GM23338 (cell line): ENCODE measurements around the gene CYB5R3. TPM values are rescaled to one million over a fixed set of nuclear protein-coding genes. Genes with fewer than 3 reads are reported as not detected.
A peak's percentile ranks its signal among the peaks of the same experiment; 100 is the strongest.

Experiments
- ATAC-seq: fragments of 200-7000 bp; cut with Tn5 transposase; 3 replicates; pipeline ENCODE4 v1.9.1; 2020
- DNase-seq: peaks from one replicate; pipeline ENCODE4 v3.0.0-alpha.2; 2015; ENCODE audit warnings: low spot score
- H2AFZ ChIP-seq: fragments of 200-600 bp; sonication (generic); 2 replicates; pipeline ENCODE4 v1.8.0; 2016; ENCODE audit warnings: antibody characterized with exemption, mild to moderate bottlenecking, moderate library complexity
- H3F3A ChIP-seq: fragments of 200-600 bp; sonication (generic); replicated peaks from 2 replicates; pipeline ENCODE4 v1.8.0; 2017; ENCODE audit warnings: antibody characterized with exemption, mixed run types, low read depth
- H3K27ac ChIP-seq: fragments of 200-600 bp; sonication (generic); 2 replicates; pipeline ENCODE4 v1.6.1; 2016; ENCODE audit warnings: low read depth
- H3K27me3 ChIP-seq: fragments of 200-600 bp; sonication (generic); 2 replicates; pipeline ENCODE4 v1.8.0; 2016; ENCODE audit warnings: mild to moderate bottlenecking, mixed run types, moderate library complexity; ENCODE audit not compliant: insufficient read depth
- H3K36me3 ChIP-seq: fragments of 200-600 bp; sonication (generic); 2 replicates; pipeline ENCODE4 v1.8.0; 2016; ENCODE audit warnings: mild to moderate bottlenecking; ENCODE audit not compliant: insufficient read depth
- H3K4me1 ChIP-seq: fragments of 200-600 bp; sonication (generic); 2 replicates; pipeline ENCODE4 v1.8.0; 2016; ENCODE audit warnings: mild to moderate bottlenecking, moderate library complexity; ENCODE audit not compliant: insufficient read depth
- H3K4me2 ChIP-seq: fragments of 200-600 bp; sonication (generic); 2 replicates; pipeline ENCODE4 v1.7.1; 2017; ENCODE audit warnings: mixed run types
- H3K4me3 ChIP-seq: fragments of 200-600 bp; sonication (generic); 2 replicates; pipeline ENCODE4 v1.6.1; 2016; ENCODE audit warnings: mixed run types
- H3K79me2 ChIP-seq: fragments of 200-600 bp; sonication (generic); replicated peaks from 2 replicates; pipeline ENCODE4 v1.8.0; 2017; ENCODE audit warnings: mild to moderate bottlenecking; ENCODE audit not compliant: insufficient read depth
- H3K9me2 ChIP-seq: fragments of 200-600 bp; sonication (generic); 2 replicates; pipeline ENCODE4 v1.8.0; 2017; ENCODE audit not compliant: insufficient read depth
- H4K20me1 ChIP-seq: fragments of 200-600 bp; sonication (generic); replicated peaks from 2 replicates; pipeline ENCODE4 v1.8.0; 2017; ENCODE audit warnings: mild to moderate bottlenecking; ENCODE audit not compliant: insufficient read depth
- H3K27ac Mint-ChIP-seq: 2 replicates; pipeline ENCODE4 v1.8.0; 2020; ENCODE audit warnings: inconsistent platforms, mild to moderate bottlenecking, moderate library complexity, mixed read lengths
- H3K27me3 Mint-ChIP-seq: 3 replicates; pipeline ENCODE4 v1.8.0; 2022; ENCODE audit warnings: low read depth, mild to moderate bottlenecking, moderate library complexity, mixed read lengths, inconsistent platforms; ENCODE audit not compliant: insufficient read depth, poor library complexity
- H3K36me3 Mint-ChIP-seq: 3 replicates; pipeline ENCODE4 v1.8.0; 2021; ENCODE audit warnings: low read depth, mild to moderate bottlenecking, inconsistent platforms, moderate library complexity, mixed read lengths
- H3K4me1 Mint-ChIP-seq: 3 replicates; pipeline ENCODE4 v1.8.0; 2020; ENCODE audit warnings: mild to moderate bottlenecking, inconsistent platforms, mixed read lengths
- H3K4me3 Mint-ChIP-seq: 3 replicates; pipeline ENCODE4 v1.8.0; 2021; ENCODE audit warnings: moderate library complexity, mild to moderate bottlenecking, inconsistent platforms, mixed read lengths
- H3K9me3 Mint-ChIP-seq: 3 replicates; pipeline ENCODE4 v1.8.0; 2020; ENCODE audit warnings: moderate library complexity, mild to moderate bottlenecking, inconsistent platforms, mixed read lengths
- CREB1 ChIP-seq: fragments of 250-450 bp; sonication (Bioruptor Pico); IDR thresholded peaks from 2 replicates; pipeline ENCODE4 v1.5.0; 2020; ENCODE audit warnings: low read depth, mild to moderate bottlenecking, moderate library complexity
- EZH2 ChIP-seq: fragments of 200-600 bp; sonication (generic); IDR thresholded peaks from one replicate; pipeline ENCODE4 v1.8.0; 2017; ENCODE audit warnings: antibody characterized with exemption, mild to moderate bottlenecking, low read depth; ENCODE audit not compliant: unreplicated experiment
- EZH2phosphoT487 ChIP-seq: fragments of 200-600 bp; sonication (generic); IDR thresholded peaks from one replicate; pipeline ENCODE4 v1.8.1; 2018; ENCODE audit warnings: antibody characterized with exemption; ENCODE audit not compliant: unreplicated experiment
- JUNB ChIP-seq: IDR thresholded peaks from one replicate; pipeline ENCODE4 v1.6.1; 2016; ENCODE audit warnings: antibody characterized with exemption; ENCODE audit not compliant: unreplicated experiment
- NANOG ChIP-seq: IDR thresholded peaks from 2 replicates; pipeline ENCODE4 v1.6.1; 2016; ENCODE audit warnings: antibody characterized with exemption, borderline replicate concordance
- POLR2AphosphoS5 ChIP-seq: IDR thresholded peaks from 2 replicates; pipeline ENCODE4 v1.6.1; 2016; ENCODE audit warnings: antibody characterized with exemption, low read depth
- ZNF114 ChIP-seq: fragments of 250-450 bp; sonication (Bioruptor Pico); IDR thresholded peaks from 2 replicates; pipeline ENCODE4 v1.5.0; 2020; ENCODE audit warnings: mild to moderate bottlenecking, moderate library complexity
- polyA plus RNA-seq: library from polyadenylated mRNA; unstranded; fragments of >200 nt; fragmentation: Nextera tagmentation; extraction: Ambion mirVana; gene quantifications from 2 replicates; pipeline ENCODE4 v1.2.1, GENCODE V29; 2016
- total RNA-seq: library from RNA; depleted of rRNA; stranded (reverse); fragments of >200 nt; shearing (Covaris generic); gene quantifications from 2 replicates; pipeline ENCODE4 v1.2.3, GENCODE V29; 2014
- TF ChIP-seq, protein P1 (sequence below): IDR thresholded peaks from 2 replicates; pipeline ENCODE4 v1.6.1; 2016; ENCODE audit warnings: antibody characterized with exemption
- TF ChIP-seq, protein P2 (sequence below): fragments of 250-450 bp; sonication (Bioruptor Pico); IDR thresholded peaks from 2 replicates; pipeline ENCODE4 v1.5.0; 2020; ENCODE audit warnings: mild to moderate bottlenecking, moderate library complexity
- TF ChIP-seq, protein P3 (sequence below): IDR thresholded peaks from one replicate; pipeline ENCODE4 v1.6.1; 2018; ENCODE audit warnings: antibody characterized with exemption; ENCODE audit not compliant: unreplicated experiment

CYB5R3 gene
- total and polyA plus RNA-seq, 2 experiments from 2014 or later: 76.2 to 76.9 TPM

DNA sequence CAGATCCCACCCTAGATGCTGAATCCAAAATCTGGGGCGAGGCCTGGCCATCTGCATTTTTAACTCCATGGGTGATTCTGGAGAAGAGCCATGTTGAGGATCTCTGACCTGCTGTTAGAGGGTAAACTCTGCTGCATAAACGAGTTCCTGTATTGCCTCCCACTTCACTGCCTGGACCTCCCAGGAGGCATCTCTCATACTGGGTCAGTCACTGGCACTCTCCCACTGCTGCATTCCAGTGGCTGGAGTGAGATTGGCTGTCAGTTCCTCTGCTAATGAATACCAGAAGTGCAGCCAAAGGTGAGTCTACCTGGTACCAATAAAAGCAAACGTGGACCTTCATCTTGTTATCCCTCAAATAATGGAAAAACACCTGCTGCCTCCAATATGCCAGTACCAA lies 44.8 kb downstream of the CYB5R3 start:
- Histone ChIP-seq H3K27ac (no peak overlapping the region), H3K4me2 (no peak overlapping the region), H3F3A (no peaks in the 10 kb centered on the region), H3K79me2 (peaks cover 93% of the 10 kb centered on the region), H3K4me3 (no peak overlapping the region), H2AFZ (no peak overlapping the region), H4K20me1 (peaks cover 50% of the 10 kb centered on the region), H3K27me3 (no peaks in the 10 kb centered on the region), H3K9me2 (no peaks in the 10 kb centered on the region), H3K36me3 (peaks cover 38% of the 10 kb centered on the region), H3K4me1 (no peaks in the 10 kb centered on the region; the same call in 1 of the 2 replicates)
- Mint-ChIP-seq H3K27me3 (peaks cover 4% of the 10 kb centered on the region), H3K9me3 (peaks cover 8% of the 10 kb centered on the region; the same call in 2 of the 3 replicates), H3K4me1 (peaks cover 10% of the 10 kb centered on the region), H3K36me3 (peaks cover 82% of the 10 kb centered on the region), H3K27ac (no peak overlapping the region), H3K4me3 (no peak overlapping the region)
- TF ChIP-seq, protein P1, sequence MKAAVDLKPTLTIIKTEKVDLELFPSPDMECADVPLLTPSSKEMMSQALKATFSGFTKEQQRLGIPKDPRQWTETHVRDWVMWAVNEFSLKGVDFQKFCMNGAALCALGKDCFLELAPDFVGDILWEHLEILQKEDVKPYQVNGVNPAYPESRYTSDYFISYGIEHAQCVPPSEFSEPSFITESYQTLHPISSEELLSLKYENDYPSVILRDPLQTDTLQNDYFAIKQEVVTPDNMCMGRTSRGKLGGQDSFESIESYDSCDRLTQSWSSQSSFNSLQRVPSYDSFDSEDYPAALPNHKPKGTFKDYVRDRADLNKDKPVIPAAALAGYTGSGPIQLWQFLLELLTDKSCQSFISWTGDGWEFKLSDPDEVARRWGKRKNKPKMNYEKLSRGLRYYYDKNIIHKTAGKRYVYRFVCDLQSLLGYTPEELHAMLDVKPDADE: no peak
- TF ChIP-seq JUNB (no peak), CREB1 (CRISPR knock-in tag) (no peak), EZH2 (no peak), EZH2phosphoT487 (no peak), ZNF114 (CRISPR knock-in tag) (no peak), POLR2AphosphoS5 (no peak)
- peak; percentile 19; the same call in 1 of the 3 replicates for ATAC-seq
- no peak for DNase-seq

DNA sequence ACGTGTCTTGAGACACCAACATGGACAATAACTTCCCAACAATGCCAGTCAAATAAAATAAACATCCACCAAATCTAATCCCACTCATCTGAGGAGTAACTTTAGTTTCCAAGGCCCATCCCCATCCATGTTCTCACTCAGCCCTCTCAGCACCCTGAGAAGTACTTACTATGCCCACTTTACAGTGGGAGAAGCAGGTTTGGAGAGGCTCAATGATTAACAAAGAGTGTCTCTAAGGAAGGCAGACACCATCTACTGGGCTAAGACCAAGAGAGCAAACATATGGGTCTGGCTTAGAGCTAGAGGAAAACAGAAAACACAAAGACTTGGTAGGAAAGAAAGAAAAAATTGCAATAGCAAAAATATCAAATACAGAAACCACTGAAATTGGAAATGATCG lies 45.8 kb downstream of the CYB5R3 start:
- Histone ChIP-seq H3K9me2 (no peaks in the 10 kb centered on the region), H3K36me3 (peaks cover 45% of the 10 kb centered on the region), H3K27me3 (no peaks in the 10 kb centered on the region), H3K4me3 (no peak overlapping the region), H4K20me1 (peaks cover 40% of the 10 kb centered on the region), H3K79me2 (peaks cover 84% of the 10 kb centered on the region), H3K4me2 (no peak overlapping the region), H3F3A (no peaks in the 10 kb centered on the region), H3K27ac (no peak overlapping the region), H2AFZ (no peak overlapping the region), H3K4me1 (no peaks in the 10 kb centered on the region)
- ATAC-seq (no peak), DNase-seq (no peak)
- Mint-ChIP-seq H3K36me3 (peaks cover 82% of the 10 kb centered on the region), H3K27ac (peak overlapping the region; percentile 2; the same call in 1 of the 2 replicates), H3K9me3 (peaks cover 8% of the 10 kb centered on the region; the same call in 2 of the 3 replicates), H3K4me1 (peaks cover under 1% of the 10 kb centered on the region), H3K4me3 (no peak overlapping the region), H3K27me3 (peaks cover under 1% of the 10 kb centered on the region)
- TF ChIP-seq, protein P2, sequence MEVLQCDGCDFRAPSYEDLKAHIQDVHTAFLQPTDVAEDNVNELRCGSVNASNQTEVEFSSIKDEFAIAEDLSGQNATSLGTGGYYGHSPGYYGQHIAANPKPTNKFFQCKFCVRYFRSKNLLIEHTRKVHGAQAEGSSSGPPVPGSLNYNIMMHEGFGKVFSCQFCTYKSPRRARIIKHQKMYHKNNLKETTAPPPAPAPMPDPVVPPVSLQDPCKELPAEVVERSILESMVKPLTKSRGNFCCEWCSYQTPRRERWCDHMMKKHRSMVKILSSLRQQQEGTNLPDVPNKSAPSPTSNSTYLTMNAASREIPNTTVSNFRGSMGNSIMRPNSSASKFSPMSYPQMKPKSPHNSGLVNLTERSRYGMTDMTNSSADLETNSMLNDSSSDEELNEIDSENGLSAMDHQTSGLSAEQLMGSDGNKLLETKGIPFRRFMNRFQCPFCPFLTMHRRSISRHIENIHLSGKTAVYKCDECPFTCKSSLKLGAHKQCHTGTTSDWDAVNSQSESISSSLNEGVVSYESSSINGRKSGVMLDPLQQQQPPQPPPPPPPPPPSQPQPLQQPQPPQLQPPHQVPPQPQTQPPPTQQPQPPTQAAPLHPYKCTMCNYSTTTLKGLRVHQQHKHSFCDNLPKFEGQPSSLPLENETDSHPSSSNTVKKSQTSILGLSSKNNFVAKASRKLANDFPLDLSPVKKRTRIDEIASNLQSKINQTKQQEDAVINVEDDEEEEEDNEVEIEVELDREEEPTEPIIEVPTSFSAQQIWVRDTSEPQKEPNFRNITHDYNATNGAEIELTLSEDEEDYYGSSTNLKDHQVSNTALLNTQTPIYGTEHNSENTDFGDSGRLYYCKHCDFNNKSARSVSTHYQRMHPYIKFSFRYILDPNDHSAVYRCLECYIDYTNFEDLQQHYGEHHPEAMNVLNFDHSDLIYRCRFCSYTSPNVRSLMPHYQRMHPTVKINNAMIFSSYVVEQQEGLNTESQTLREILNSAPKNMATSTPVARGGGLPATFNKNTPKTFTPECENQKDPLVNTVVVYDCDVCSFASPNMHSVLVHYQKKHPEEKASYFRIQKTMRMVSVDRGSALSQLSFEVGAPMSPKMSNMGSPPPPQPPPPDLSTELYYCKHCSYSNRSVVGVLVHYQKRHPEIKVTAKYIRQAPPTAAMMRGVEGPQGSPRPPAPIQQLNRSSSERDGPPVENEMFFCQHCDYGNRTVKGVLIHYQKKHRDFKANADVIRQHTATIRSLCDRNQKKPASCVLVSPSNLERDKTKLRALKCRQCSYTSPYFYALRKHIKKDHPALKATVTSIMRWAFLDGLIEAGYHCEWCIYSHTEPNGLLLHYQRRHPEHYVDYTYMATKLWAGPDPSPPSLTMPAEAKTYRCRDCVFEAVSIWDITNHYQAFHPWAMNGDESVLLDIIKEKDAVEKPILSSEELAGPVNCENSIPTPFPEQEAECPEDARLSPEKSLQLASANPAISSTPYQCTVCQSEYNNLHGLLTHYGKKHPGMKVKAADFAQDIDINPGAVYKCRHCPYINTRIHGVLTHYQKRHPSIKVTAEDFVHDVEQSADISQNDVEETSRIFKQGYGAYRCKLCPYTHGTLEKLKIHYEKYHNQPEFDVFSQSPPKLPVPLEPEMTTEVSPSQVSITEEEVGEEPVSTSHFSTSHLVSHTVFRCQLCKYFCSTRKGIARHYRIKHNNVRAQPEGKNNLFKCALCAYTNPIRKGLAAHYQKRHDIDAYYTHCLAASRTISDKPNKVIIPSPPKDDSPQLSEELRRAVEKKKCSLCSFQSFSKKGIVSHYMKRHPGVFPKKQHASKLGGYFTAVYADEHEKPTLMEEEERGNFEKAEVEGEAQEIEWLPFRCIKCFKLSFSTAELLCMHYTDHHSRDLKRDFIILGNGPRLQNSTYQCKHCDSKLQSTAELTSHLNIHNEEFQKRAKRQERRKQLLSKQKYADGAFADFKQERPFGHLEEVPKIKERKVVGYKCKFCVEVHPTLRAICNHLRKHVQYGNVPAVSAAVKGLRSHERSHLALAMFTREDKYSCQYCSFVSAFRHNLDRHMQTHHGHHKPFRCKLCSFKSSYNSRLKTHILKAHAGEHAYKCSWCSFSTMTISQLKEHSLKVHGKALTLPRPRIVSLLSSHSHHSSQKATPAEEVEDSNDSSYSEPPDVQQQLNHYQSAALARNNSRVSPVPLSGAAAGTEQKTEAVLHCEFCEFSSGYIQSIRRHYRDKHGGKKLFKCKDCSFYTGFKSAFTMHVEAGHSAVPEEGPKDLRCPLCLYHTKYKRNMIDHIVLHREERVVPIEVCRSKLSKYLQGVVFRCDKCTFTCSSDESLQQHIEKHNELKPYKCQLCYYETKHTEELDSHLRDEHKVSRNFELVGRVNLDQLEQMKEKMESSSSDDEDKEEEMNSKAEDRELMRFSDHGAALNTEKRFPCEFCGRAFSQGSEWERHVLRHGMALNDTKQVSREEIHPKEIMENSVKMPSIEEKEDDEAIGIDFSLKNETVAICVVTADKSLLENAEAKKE (CRISPR knock-in tag): no peak
- TF ChIP-seq EZH2: no peak
- TF ChIP-seq NANOG: no peak
- no peak for TF ChIP-seq CREB1 (CRISPR knock-in tag)
- TF ChIP-seq, protein P1: no peak
- no peak for TF ChIP-seq JUNB
- TF ChIP-seq, protein P3, sequence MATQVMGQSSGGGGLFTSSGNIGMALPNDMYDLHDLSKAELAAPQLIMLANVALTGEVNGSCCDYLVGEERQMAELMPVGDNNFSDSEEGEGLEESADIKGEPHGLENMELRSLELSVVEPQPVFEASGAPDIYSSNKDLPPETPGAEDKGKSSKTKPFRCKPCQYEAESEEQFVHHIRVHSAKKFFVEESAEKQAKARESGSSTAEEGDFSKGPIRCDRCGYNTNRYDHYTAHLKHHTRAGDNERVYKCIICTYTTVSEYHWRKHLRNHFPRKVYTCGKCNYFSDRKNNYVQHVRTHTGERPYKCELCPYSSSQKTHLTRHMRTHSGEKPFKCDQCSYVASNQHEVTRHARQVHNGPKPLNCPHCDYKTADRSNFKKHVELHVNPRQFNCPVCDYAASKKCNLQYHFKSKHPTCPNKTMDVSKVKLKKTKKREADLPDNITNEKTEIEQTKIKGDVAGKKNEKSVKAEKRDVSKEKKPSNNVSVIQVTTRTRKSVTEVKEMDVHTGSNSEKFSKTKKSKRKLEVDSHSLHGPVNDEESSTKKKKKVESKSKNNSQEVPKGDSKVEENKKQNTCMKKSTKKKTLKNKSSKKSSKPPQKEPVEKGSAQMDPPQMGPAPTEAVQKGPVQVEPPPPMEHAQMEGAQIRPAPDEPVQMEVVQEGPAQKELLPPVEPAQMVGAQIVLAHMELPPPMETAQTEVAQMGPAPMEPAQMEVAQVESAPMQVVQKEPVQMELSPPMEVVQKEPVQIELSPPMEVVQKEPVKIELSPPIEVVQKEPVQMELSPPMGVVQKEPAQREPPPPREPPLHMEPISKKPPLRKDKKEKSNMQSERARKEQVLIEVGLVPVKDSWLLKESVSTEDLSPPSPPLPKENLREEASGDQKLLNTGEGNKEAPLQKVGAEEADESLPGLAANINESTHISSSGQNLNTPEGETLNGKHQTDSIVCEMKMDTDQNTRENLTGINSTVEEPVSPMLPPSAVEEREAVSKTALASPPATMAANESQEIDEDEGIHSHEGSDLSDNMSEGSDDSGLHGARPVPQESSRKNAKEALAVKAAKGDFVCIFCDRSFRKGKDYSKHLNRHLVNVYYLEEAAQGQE: no peak
